HG02840 (cell line): ENCODE measurements around the gene P4HTM.

Experiments
- ATAC-seq: cut with Tn5 transposase; IDR thresholded peaks from one replicate; pipeline ENCODE4 v1.9.1; 2021; ENCODE audit warnings: mild to moderate bottlenecking, moderate library complexity, moderate number of reproducible peaks; ENCODE audit not compliant: unreplicated experiment, low FRiP score

Gene P4HTM, protein sequence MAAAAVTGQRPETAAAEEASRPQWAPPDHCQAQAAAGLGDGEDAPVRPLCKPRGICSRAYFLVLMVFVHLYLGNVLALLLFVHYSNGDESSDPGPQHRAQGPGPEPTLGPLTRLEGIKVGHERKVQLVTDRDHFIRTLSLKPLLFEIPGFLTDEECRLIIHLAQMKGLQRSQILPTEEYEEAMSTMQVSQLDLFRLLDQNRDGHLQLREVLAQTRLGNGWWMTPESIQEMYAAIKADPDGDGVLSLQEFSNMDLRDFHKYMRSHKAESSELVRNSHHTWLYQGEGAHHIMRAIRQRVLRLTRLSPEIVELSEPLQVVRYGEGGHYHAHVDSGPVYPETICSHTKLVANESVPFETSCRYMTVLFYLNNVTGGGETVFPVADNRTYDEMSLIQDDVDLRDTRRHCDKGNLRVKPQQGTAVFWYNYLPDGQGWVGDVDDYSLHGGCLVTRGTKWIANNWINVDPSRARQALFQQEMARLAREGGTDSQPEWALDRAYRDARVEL

DNA sequence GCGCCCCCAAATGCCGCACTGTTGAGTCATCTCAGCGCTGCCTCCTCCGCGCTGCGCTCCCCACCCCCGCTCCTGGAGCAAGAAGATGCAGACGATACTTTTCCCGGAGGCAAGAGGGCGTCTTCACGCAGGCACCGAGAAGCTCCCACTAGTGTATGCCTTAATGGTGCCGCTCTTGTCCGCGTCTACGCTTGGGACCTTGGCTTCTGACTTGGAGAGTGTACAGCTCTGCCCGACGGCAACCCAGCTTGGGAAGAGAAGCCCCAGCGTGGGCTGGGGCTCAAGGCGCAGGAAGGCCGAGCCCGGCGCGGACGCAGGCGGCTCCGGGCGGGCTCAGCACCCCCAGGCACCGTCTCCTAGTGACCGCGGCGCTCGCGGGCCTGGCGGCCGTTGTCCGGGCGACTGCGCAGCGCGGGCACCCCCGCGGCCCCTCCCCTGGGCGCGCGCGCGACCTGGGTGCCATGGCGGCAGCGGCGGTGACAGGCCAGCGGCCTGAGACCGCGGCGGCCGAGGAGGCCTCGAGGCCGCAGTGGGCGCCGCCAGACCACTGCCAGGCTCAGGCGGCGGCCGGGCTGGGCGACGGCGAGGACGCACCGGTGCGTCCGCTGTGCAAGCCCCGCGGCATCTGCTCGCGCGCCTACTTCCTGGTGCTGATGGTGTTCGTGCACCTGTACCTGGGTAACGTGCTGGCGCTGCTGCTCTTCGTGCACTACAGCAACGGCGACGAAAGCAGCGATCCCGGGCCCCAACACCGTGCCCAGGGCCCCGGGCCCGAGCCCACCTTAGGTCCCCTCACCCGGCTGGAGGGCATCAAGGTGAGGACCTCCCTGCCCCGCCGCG lies at the start of gene P4HTM:
Gene P4HTM (plus strand): TSS at position 446 of the 840 bp plus-strand sequence. CDS start 16 bp downstream, at position 462.
- no peak for ATAC-seq

DNA sequence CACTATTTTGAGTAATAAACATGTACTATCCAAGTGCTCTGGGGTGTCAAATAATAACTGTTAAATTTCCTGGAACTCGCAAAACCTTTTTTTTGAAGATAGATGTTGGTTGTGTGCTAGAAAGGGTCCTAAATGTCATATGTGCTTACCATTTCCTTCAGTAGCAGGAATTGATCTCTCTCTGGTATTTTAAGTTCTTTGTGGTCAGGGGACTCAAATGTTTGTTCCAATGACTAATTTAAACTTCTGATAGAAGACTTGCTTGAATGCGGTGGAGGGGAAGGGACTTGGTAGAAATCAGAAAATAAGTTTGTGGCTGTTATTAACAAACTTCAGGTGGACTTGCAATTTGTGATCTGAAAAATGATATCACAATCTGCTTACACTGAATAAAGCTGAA lies 44.6 kb upstream of the P4HTM start:
- ATAC-seq: no peak

DNA sequence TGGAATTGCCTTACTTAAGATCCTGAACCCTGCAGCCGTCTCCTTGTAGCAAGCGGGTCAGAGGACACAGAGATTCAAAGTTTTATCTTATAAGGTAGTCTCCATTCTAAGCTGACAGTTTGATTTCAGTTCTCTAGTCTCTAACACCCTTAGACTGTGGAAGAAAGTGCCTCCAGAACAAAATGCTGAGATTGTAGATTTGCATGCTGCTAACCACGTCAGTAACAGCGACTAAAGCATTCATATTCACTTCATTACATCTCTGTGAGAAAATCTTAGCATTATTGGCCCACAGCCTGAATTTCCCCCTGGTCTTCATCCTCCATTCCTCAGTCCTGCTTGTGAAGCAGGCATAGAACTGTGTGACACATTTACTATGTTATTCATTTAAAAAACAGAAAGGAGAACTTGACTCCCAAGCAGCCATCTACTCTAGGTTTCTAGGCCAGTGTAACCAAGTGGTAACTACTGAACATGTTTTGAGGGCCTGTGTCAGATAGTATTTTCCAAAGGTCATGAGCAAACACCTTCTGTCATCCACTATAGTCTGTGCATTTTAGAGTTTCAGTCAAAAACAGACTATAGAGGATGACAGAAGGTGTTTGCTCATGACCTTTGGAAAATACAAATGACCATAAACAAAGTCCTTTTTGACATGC lies 44.0 kb upstream of the P4HTM start:
- no peak for ATAC-seq

DNA sequence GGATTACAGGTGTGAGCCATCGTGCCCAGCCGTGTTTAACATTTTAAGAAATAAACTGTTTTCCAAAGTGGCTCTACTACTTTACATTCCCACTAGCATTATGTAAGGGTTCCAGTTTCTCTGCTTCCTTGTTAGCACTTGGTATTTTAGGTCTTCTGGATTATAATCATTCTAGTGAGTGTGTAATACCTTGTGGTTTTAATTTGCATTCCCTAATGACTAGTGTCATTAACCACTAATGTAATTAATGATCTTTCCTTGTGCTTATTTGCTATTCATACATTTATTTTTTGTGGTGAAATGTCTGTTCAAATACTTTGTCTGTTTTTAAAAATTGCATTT lies 40.7 kb upstream of the P4HTM start:
- no peak for ATAC-seq

DNA sequence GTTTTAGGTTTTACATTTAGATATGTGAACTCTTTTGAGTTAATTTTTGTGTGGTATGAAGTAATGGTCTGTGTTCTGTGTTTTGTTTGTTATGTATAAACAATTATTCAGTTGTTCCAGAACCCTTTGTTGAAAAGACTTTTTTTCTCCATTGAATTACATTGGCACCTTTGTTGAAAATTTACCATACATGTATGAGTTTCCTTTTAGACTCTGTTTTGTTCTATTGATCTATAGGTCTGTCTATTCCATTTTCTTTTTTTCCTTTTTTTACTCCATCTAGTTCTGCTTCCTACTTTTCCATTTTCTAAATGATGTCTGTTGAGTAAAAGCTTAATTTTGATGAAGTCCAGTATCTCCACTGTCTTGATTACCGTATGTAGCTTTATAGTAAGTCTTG lies 40.0 kb upstream of the P4HTM start:
- ATAC-seq: no peak

DNA sequence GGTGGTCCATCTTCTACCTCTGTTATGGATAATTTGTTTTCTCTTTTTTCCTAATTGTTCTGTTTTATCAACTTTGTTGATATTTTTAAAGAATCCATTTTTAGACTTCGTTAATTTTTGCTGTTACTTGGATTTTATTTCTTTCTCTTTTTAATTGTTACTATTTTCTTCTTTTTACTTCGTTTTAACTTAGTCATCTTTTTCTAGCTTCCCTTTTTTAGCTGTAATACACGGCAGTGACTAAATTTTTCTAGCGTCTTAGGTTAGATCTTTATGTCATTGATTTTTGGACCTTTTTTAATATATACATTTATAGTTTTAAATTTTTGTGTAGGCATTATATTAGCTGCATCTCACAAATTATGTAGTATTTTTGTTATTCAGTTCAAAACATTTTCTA lies 38.3 kb upstream of the P4HTM start:
- ATAC-seq: no peak

DNA sequence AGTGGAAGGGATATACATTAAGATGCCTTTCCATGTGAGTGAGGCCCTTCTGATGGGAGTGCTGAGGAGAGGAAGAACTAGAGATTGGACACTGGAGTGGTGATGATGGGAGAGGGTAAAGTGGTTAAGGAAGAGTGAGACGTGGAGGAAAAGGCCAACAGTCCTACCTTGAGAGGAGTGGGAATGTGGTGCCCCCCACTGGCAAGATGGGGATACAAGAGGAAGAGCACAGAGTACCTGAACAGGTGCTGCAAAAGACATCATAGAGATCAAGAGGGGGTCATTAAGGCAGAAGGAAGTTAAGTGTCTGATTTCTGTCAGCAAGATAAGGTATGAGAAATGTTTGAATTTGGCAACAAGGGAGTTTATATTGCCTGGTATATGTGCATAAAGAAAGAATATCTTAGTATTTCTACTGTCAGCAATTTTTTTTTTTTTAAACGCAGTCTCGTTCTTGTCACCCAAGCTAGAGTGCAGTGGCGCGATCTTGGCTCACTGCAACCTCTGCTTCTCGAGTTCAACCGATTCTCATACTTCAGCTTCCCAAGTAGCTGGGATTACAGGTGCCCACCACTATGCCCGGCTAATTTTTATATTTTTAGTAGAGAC lies 37.4 kb upstream of the P4HTM start:
- ATAC-seq: no peak

DNA sequence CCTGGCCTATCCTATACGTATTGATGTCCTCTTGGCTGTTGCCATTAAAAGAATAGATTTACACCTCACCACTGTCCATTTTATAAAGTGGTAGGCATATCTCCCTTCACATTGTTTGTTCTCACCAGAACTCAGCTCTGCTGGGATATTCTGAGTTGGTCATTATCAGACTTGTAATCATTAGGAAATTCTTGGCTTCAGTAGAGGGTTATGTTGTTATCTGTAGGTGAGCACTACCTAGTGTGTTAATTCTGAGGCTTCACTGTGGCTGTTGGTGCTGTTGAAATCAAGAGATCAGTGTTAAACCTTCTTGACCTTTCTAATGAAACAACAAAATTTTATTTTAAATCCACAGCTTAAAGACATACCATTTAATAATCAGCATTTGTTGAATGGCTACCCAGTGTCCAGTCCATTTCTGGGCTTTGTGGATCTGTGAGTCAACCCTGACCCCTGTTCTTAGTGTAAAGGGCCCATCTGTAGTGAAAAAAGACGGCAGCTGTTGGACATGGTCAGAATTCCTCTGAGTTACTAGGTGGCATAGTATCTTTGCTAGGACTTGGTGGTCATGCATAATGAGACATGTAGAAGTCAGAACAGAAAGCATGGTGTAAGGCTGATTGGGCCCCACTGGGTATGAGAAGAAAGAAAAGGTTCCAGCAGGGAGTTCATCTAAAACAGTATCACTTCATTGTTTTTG lies 32.9 kb upstream of the P4HTM start:
- ATAC-seq: no peak

DNA sequence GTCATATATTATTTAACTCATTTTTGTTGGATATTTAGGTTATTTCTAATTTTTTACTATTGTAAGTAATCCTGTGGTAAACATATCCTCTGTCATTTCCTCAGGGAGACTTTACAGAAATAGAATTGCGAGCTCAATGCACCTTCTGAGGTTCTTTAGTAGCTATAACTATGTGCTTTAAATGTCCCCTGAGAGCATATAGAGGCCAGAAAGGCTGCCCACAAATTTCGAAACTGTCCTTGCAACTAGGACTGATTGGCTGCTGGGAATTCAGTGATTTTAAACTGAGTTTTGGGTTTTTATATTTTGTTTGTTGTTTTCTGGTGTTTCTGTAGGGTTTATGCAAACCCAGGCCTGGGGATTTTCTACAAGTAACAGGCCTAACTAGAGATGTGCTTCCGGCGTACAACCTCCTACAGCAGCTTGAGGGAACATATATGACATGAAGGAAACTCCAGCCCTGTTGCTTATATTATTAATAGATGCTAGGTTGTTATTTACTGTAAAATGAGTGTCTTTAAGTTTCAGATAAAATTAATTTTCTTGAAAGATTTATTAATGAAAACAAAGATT lies 29.1 kb upstream of the P4HTM start:
- no peak for ATAC-seq

DNA sequence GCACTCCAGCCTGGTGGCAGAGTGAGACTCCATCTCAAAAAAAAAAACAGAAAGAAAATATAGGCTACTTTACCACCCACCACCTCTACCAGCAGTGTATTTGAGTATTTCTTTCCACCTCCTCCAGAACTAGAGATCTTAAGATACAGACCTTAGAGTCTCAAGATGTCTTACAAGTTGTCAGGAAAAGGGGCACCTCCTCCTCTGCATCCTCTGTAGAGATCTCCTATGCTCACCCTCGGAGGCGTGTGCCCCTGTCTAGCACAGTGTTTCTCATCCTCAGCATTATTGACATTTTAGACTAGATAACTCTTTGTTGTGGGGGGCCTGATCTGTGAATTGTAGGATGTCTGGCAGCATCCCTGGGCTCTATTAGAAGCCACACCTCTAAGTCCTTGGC lies 27.7 kb upstream of the P4HTM start:
- no peak for ATAC-seq

DNA sequence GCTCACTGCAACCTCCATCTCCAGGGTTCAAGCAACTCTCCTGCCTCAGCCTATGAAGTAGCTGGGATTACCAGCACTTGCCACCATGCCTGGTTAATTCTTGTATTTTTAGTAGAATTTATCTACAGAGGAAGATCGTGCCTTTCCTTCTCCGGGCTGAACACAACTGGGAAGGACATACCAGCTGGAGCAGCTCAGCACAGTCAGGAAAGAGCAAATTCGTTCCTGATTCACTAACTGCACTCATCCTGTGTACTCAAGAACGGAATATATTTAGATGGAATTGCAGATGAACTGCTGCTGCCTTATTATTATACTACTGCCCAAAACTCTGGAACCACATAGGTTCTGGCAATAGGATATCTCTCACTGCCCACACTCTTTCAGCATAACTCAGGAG lies 27.1 kb upstream of the P4HTM start:
- no peak for ATAC-seq

DNA sequence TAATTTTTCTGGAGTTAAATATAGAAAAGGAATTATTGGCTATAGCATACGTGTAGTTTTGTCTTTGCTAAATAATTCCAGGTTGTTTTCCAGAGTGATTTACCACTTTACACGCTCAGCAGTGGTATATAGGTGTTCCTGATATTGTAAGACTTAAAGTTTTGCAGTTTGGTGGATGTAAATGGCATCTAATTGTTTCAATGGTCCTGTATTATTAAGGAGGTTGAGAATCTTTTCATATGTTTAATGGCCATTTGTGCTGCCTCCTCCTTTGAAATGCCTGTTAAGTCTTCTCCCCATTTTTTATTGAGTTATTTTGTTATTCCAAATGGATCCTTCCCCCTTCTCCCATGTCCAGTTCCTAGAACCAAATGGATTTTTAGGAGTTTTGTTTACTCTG lies 26.4 kb upstream of the P4HTM start:
- ATAC-seq: no peak

DNA sequence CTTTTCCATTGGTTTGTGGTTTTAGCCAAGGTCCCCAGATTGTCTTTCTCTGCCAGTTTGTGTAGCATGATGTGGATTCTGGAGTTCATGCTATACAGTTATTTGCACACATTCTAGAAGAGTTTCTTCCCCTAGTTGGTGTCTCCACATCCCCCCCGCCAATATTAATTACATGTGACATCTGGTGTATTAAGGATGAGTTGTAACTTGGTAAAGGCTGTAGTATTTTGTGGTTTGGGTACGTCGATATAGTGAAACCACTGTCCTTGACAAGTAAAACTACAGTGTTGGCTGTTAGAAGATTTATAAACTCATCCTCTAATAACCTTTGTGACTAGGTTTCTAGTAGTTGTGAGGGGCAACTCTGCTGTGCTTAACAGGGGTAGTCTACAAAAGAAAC lies 23.7 kb upstream of the P4HTM start:
- ATAC-seq: no peak

DNA sequence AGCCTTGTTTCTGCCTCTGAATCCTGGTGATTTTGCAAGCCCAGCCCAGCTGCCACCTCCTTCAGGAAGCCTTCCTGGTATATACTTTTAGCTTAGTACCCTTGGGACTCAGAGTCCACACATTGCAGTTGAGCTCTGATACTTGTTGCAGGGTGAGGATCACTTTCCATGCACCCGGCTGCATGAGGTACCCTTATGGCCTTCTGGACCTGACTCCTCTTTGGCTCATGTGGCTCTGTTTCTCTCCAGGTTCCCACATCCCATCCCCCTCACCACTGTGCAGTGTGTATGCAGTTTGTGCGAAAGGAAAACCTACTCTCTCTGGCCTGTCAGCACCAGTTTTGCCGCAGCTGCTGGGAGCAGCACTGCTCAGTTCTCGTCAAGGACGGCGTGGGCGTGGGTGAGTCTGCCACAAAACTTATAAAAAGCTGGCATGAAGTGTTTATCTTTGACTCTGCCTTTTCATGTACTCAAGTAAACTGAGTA lies 23.1 kb upstream of the P4HTM start:
- no peak for ATAC-seq

DNA sequence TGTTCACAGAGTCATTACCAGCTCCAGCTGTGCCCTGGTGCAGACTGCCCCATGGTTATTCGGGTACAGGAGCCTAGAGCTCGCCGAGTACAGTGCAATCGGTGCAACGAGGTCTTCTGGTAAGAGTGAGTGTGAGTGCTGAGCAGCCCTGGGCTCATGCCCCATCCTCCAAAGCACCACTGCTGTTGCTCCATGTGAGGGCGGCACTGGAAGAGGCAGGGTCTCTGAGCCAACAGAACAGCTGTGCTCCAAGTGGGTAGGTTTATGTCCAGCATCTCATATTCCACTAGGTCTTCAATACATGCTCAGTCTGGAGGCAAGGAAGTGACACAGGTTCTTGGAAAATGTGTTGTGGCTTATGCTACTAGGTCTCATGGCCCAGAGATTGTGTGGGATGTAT lies 19.5 kb upstream of the P4HTM start:
- ATAC-seq: no peak

DNA sequence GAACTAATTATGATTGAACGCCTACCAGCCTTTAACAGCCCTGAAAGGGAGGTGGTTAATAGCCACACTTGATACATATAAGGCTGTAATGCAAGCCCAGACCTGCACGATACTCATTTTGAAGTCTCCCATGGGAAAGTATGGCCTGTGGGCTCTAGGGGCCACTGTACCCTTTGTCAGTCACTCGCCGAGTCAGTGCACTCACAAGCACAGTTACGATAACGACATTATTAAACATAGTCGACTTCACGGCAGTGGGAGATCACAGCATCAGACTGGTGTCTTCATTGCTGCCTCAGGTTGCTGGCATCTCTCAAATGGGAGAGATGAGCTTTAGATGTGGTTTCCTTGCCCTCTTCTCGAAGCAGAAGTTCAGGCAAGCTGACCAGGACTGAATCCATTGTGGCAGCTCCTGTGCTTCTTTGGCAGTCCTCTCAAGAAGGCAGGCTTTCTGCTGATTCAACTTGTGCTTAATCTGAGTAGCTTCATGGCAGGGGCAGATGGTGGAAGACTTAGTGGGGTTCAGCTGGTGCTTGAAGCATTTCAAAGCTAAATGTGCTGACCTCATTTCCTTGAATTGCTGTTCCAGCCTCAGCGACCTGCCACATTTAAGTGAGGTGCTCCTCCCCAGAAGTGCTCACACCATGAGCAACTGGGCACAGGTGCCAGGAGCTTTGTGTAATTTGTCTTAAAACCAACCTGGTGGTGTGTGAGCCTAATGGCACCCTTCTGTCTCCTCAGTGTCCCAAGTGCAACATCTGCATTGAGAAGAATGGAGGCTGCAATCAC lies 15.8 kb upstream of the P4HTM start:
- ATAC-seq: no peak

DNA sequence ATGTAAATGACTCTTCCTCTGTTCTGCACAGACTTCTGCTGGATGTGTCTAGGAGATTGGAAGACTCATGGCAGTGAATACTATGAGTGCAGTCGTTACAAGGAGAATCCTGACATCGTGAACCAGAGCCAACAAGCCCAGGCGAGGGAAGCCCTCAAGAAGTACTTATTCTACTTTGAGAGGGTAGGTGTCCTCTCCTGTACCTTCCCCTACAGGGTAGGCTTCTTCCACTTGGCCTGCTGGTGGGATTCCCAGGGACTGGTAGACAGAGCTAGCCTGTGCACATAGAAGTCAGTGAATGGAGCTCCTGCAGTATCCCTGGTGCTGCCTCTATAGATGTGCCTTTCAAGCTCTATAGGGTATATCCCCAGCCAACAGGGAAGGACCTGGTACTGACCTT lies 10.6 kb upstream of the P4HTM start:
- no peak for ATAC-seq

DNA sequence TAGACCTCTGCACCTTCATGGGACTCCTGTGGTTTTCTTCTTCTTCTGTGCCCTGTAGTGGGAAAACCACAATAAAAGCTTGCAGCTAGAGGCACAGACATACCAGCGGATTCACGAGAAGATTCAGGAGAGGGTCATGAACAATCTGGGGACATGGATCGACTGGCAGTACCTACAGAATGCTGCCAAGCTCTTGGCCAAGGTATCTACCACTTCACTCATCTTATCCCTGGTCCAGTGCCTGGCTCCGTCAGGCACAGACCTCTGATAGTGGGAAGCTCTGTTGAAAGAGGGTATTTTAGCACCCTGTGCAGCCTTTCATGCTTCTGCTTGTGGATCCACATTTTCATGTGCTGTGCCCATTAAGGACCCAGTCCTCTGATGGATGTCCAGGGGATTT lies 9.7 kb upstream of the P4HTM start:
- no peak for ATAC-seq

DNA sequence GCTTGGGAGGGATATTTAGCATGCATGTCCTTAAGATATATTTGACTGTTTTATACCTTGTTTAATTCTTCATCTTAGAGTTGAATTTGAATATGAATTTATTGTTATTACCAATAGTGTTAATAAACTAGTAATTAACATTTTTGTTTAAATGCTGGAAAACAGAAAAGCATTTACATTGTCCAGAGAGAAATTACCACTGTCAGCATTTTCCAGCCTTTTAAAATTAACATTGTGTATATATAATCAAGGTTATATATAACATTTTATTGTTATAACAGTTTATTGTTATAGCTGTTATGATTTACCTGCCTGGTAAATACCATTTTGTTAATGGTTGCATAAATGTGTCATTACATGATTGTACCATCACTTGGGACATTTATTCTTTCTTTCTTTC lies 8.0 kb upstream of the P4HTM start:
- no peak for ATAC-seq
